GM19372 (cell line): ENCODE measurements around the gene ZBTB11.
"Not testable (repeated sequence)": the region's sequence is repeated elsewhere in the genome, so short reads cannot be mapped to it uniquely, and the experiment has no call there.

Experiments
- ATAC-seq: cut with Tn5 transposase; IDR thresholded peaks from one replicate; pipeline ENCODE4 v1.9.1; 2021; ENCODE audit warnings: mild to moderate bottlenecking, low read depth, moderate library complexity; ENCODE audit not compliant: unreplicated experiment

Gene ZBTB11

DNA sequence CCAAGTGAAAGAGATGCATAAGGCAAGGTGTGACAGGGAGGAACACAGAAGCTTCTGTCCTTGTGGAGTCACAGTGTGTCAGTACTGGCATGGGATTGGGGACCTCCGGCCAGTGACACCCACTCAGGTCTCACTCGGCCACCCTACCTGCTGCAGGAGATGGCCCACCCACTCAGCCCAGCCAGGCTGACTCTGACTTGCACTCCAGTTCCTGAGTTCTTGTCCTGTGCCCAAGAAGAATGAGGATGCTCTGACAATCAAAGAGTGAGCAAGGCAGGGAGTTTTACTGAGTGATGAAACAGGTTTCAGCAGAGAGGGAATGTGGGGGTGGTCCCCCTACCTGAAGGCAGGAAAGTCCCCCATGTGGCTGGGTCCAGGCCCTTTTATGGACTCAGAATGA lies 52.1 kb downstream of the ZBTB11 start:
- ATAC-seq = no peak

DNA sequence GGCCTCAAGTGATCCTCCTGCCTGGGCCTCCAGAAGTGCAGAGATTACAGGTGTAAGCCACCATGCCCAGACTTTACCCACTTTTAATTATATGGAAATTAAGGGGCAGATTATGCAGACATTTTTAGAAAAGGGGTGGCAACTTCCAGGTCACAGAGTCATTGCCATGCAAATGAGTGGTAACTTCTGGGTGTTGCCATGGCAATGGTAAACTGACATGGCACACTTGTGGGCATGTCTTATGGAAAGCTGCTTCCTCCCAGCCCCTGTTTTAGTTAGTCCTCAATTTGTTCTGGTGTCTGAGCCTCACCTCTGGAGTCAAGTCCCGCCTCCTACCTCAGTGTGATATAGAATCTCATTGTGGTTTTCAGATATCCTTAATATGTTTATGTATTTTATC lies 53.3 kb downstream of the ZBTB11 start:
- no peak for ATAC-seq

- no peak for ATAC-seq
Measured at GRCh38 chr3:101619734-101620133, 57.2 kb downstream of the ZBTB11 start.

DNA sequence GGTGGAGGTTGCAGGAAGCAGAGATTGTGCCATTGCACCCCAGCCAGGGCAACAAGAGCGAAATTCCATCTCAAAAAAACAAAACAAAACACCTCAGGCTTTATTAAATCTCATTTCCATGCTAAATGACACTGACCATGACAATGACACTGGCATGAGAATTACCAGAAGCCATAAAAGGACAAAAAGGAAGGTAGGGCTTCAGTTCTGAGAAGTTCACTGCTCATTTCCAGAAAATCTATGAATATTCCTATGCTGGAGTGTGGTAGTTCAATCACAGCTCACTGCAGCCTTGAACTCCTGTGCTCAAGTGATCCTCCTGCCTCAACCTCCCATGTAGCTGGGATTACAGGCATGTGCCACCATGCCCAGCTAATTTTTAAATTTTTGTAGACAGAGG lies 58.2 kb downstream of the ZBTB11 start:
- no peak for ATAC-seq

- no peak for ATAC-seq
Measured at GRCh38 chr3:101617478-101617877, 59.5 kb downstream of the ZBTB11 start.

DNA sequence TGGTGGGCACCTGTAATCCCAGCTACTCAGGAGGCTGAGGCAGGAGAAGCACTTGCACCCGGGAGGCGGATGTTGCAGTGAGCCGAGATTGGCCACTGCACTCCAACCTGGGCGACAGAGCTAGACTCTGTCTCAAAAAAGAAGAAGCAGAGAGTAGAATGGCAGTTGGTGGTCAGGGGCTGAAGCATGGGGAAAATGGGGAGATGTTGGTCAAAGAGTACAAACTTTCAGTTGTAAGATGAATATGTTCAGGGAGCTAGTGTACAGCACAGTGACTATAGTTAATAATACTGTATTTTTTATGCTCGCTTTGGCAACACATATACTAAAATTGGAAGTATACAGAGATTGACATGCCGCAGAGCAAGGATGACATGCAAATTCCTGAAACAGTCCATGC lies 61.4 kb downstream of the ZBTB11 start:
- no peak for ATAC-seq

DNA sequence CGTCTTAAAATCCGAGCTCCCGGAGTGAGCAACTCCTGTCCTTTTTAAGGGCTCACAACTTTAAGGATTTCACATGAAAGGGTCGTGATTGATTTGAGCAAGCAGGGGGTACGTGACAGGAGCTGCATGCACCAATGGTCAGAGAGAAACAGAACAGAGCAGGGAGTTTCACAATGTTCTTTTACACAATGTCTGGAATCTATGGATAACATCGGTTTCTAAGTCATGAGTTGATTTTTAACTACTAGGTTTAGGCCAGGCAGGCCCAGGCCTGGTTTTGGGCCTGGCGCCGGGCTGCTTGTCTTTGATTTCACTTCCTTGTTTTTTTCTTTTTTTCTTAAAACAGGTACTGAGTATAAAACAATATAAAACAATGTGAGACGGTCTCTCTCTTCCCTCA lies 63.9 kb downstream of the ZBTB11 start:
- not testable (repeated sequence) for ATAC-seq

DNA sequence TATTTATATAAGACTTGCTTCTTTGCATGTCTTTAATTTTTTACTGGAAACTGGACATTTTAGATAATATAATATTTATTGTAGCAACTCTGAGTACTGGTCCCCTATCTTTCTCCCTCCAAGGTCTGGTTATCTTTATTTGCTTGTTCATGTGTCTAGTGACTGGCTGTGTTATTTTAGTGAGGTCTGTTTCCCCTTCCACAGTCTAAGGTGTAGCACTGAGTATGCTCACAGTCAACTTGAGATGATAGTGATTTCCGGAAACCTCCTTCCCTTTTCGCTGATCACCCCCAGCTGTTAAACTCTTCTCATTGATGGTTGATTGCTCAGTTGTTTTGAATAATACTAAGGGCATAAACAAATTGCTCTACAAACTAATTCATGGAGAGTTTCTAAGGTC lies 65.9 kb downstream of the ZBTB11 start:
- no peak for ATAC-seq

DNA sequence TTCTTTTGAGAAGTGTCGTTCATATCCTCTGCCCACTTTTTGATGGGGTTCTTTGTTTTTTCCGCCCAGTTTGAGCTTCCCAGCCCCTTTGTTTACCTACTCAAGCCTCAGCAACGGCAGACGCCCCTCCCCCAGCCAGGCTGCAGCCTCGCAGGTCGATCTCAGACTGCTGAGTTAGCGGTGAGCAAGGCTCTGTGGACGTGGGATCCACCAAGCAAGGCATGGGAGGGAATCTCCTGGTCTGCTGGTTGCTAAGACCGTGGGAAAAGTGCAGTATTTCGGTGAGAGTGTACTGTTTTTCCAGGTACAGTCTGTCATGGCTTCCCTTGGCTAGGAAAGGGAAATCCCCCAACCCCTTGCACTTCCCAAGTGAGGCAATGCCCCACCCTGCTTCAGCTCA lies 71.5 kb downstream of the ZBTB11 start:
- ATAC-seq = not testable (repeated sequence)

GRCh38 chr3:101603184-101603583 lies 73.7 kb downstream of the ZBTB11 start:
- no peak for ATAC-seq

GRCh38 chr3:101602731-101603130 lies 74.2 kb downstream of the ZBTB11 start:
- ATAC-seq = no peak
